ENCODE data around the gene TCF3. TPM values are rescaled to one million over a fixed set of nuclear protein-coding genes. Genes with fewer than 3 reads are reported as not detected.

TCF3 gene
- total and polyA plus RNA-seq, 2 experiments from 2014 or later = 18.3 to 58.9 TPM

- H3K9ac ChIP-seq = no peak overlapping the region
- in situ Hi-C loops (cut with MboI) = no loop called here
- H3K4me1 ChIP-seq (ENCODE audit: insufficient read depth) = no peaks in the 10 kb centered on the region
- no peak for DNase-seq
- no peaks in the 10 kb centered on the region for H3F3A ChIP-seq (ENCODE audit: insufficient read depth)
- H3K79me2 ChIP-seq (ENCODE audit: insufficient read depth) = no peaks in the 10 kb centered on the region
- H2AFZ ChIP-seq = no peak overlapping the region
- no peak overlapping the region for H3K4me2 ChIP-seq (ENCODE audit: unreplicated experiment)
- H3K9me2 ChIP-seq (ENCODE audit: insufficient read depth) = no peaks in the 10 kb centered on the region
- no peak overlapping the region for H3K27ac ChIP-seq
- H3K9me3 ChIP-seq (ENCODE audit: low read depth) = no peaks in the 10 kb centered on the region
- no peaks in the 10 kb centered on the region for H3K27me3 ChIP-seq (replicated peaks; ENCODE audit: insufficient read depth)
- H4K20me1 ChIP-seq (ENCODE audit: insufficient read depth) = no peaks in the 10 kb centered on the region
- WGBS, 2 experiments (ENCODE audit: low coverage in 1 of 2, low lambda C conversion rate in 2 of 2, missing lambda C conversion rate in 2 of 2) = 83 to 84% methylated on average over 21 of the region's 22 CpGs
- no peak for TF ChIP-seq EZH2phosphoT487 (IDR thresholded peaks at IDR 0.05; ENCODE audit: insufficient read depth, low read depth)
- TF ChIP-seq EZH2 (IDR thresholded peaks at IDR 0.05; ENCODE audit: insufficient read depth, poor library complexity, severe bottlenecking) = no peak
- no peak overlapping the region for H3K4me3 ChIP-seq
- no peaks in the 10 kb centered on the region for H3K36me3 ChIP-seq (ENCODE audit: low read depth)
These were observed 76.8 kb downstream of the TCF3 start for GRCh38 chr19:1575323-1576241.

- no peak overlapping the region for H3K4me3 ChIP-seq
- in situ Hi-C loops (cut with MboI) = no loop called here
- H3K9me3 ChIP-seq (ENCODE audit: low read depth) = no peaks in the 10 kb centered on the region
- no peaks in the 10 kb centered on the region for H3K9me2 ChIP-seq (ENCODE audit: insufficient read depth)
- H3K4me1 ChIP-seq (ENCODE audit: insufficient read depth) = no peaks in the 10 kb centered on the region
- TF ChIP-seq EZH2 (IDR thresholded peaks at IDR 0.05; ENCODE audit: insufficient read depth, poor library complexity, severe bottlenecking) (no peak), EZH2phosphoT487 (IDR thresholded peaks at IDR 0.05; ENCODE audit: insufficient read depth, low read depth) (no peak)
- no peak overlapping the region for H3K9ac ChIP-seq
- H3K36me3 ChIP-seq (ENCODE audit: low read depth) = no peaks in the 10 kb centered on the region
- no peak overlapping the region for H2AFZ ChIP-seq
- no peaks in the 10 kb centered on the region for H3F3A ChIP-seq (ENCODE audit: insufficient read depth)
- no peaks in the 10 kb centered on the region for H3K79me2 ChIP-seq (ENCODE audit: insufficient read depth)
- WGBS, 2 experiments (ENCODE audit: low coverage in 1 of 2, low lambda C conversion rate in 2 of 2, missing lambda C conversion rate in 2 of 2) = 84 to 89% methylated on average over 29 to 32 of the region's 34 CpGs
- H4K20me1 ChIP-seq (ENCODE audit: insufficient read depth) = no peaks in the 10 kb centered on the region
- no peak overlapping the region for H3K4me2 ChIP-seq (ENCODE audit: unreplicated experiment)
- no peak overlapping the region for H3K27ac ChIP-seq
- no peak for DNase-seq
- H3K27me3 ChIP-seq (replicated peaks; ENCODE audit: insufficient read depth) = no peaks in the 10 kb centered on the region
These were observed 77.9 kb downstream of the TCF3 start for GRCh38 chr19:1574354-1575136.

- Histone ChIP-seq H3K4me3 (no peak overlapping the region), H2AFZ (no peak overlapping the region), H3K9me3 (ENCODE audit: low read depth) (no peaks in the 10 kb centered on the region), H3K9ac (no peak overlapping the region), H4K20me1 (ENCODE audit: insufficient read depth) (no peaks in the 10 kb centered on the region), H3F3A (ENCODE audit: insufficient read depth) (no peaks in the 10 kb centered on the region), H3K27me3 (replicated peaks; ENCODE audit: insufficient read depth) (no peaks in the 10 kb centered on the region), H3K36me3 (ENCODE audit: low read depth) (no peaks in the 10 kb centered on the region), H3K4me2 (ENCODE audit: unreplicated experiment) (no peak overlapping the region), H3K27ac (no peak overlapping the region), H3K79me2 (ENCODE audit: insufficient read depth) (no peaks in the 10 kb centered on the region), H3K9me2 (ENCODE audit: insufficient read depth) (no peaks in the 10 kb centered on the region), H3K4me1 (ENCODE audit: insufficient read depth) (no peaks in the 10 kb centered on the region)
- TF ChIP-seq EZH2phosphoT487 (IDR thresholded peaks at IDR 0.05; ENCODE audit: insufficient read depth, low read depth) = no peak
- no peak for TF ChIP-seq EZH2 (IDR thresholded peaks at IDR 0.05; ENCODE audit: insufficient read depth, poor library complexity, severe bottlenecking)
- WGBS, 2 experiments (ENCODE audit: low coverage in 1 of 2, low lambda C conversion rate in 2 of 2, missing lambda C conversion rate in 2 of 2) = 75 to 76% methylated on average over 9 of the region's 9 CpGs
- in situ Hi-C loops (cut with MboI) = no loop called here
- DNase-seq = no peak
These were observed 79.6 kb downstream of the TCF3 start for GRCh38 chr19:1572795-1573194.

DNA sequence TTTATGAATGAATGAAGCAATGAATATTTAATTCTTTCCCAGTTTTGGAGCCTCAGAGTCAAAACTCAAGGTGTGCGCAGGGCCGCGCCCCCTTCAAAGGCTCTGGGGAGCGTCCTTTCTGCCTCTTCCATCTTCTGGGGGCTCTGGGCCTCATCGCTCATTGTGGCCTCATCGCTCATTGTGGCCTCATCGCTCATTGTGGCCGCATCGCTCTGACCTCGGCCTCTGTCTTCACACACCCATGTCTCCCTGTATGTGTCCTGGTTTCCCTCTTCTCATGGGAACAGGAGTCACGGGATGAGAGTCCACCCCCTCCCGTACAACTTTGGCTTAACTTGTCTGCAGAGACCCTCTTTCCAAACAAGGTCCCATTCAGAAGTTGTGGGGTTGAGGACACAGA is 81.1 kb downstream of the TCF3 start:
- Histone ChIP-seq H3F3A (ENCODE audit: insufficient read depth) (no peaks in the 10 kb centered on the region), H3K4me1 (ENCODE audit: insufficient read depth) (no peaks in the 10 kb centered on the region), H3K79me2 (ENCODE audit: insufficient read depth) (peaks cover under 1% of the 10 kb centered on the region; the same call in 1 of the 2 replicates), H3K9me3 (ENCODE audit: low read depth) (no peaks in the 10 kb centered on the region), H3K9me2 (ENCODE audit: insufficient read depth) (no peaks in the 10 kb centered on the region), H3K4me3 (no peak overlapping the region), H3K27me3 (replicated peaks; ENCODE audit: insufficient read depth) (no peaks in the 10 kb centered on the region), H3K4me2 (ENCODE audit: unreplicated experiment) (no peak overlapping the region), H3K9ac (no peak overlapping the region), H3K36me3 (ENCODE audit: low read depth) (no peaks in the 10 kb centered on the region), H4K20me1 (ENCODE audit: insufficient read depth) (no peaks in the 10 kb centered on the region), H3K27ac (no peak overlapping the region), H2AFZ (no peak overlapping the region)
- WGBS, 2 experiments (ENCODE audit: low coverage in 1 of 2, low lambda C conversion rate in 2 of 2, missing lambda C conversion rate in 2 of 2) = 92 to 100% methylated on average over 8 to 12 of the region's 12 CpGs
- TF ChIP-seq EZH2phosphoT487 (IDR thresholded peaks at IDR 0.05; ENCODE audit: insufficient read depth, low read depth) = no peak
- TF ChIP-seq EZH2 (IDR thresholded peaks at IDR 0.05; ENCODE audit: insufficient read depth, poor library complexity, severe bottlenecking) = no peak
- in situ Hi-C loops (cut with MboI) = no loop called here
- DNase-seq = no peak
